Uterus (tissue), 2 donors: ENCODE data around the gene CTIF.

Experiments used
- POLR2A ChIP-seq, 2 donors: fragments of 450-650 bp; IDR thresholded peaks; one replicate each; pipeline ENCODE4 v1.6.1; 2016; ENCODE audit warnings: antibody characterized with exemption in 2 of 2, mild to moderate bottlenecking in 1 of 2, moderate library complexity in 1 of 2
- TF ChIP-seq, protein P1 (sequence below), 4 experiments: fragments of 200-600 bp in 2 of 4; fragments of 450-650 bp in 2 of 4; sonication (generic) in 2 of 4; IDR thresholded peaks; one replicate each; pipeline ENCODE4 v1.5.1; 2016 to 2019; ENCODE audit warnings: antibody characterized with exemption in 4 of 4, mild to moderate bottlenecking in 2 of 4, moderate library complexity in 1 of 4

GRCh38 chr18:48813833-48814489 is 275.1 kb downstream of the CTIF start:
- TF ChIP-seq, protein P1, sequence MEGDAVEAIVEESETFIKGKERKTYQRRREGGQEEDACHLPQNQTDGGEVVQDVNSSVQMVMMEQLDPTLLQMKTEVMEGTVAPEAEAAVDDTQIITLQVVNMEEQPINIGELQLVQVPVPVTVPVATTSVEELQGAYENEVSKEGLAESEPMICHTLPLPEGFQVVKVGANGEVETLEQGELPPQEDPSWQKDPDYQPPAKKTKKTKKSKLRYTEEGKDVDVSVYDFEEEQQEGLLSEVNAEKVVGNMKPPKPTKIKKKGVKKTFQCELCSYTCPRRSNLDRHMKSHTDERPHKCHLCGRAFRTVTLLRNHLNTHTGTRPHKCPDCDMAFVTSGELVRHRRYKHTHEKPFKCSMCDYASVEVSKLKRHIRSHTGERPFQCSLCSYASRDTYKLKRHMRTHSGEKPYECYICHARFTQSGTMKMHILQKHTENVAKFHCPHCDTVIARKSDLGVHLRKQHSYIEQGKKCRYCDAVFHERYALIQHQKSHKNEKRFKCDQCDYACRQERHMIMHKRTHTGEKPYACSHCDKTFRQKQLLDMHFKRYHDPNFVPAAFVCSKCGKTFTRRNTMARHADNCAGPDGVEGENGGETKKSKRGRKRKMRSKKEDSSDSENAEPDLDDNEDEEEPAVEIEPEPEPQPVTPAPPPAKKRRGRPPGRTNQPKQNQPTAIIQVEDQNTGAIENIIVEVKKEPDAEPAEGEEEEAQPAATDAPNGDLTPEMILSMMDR (IDR thresholded peaks at IDR 0.05), result no peak
- no peak for TF ChIP-seq POLR2A (IDR thresholded peaks at IDR 0.05)
